HepG2 (cell line): ENCODE data around the gene ERCC4. TPM values are rescaled to one million over a fixed set of nuclear protein-coding genes. Genes with fewer than 3 reads are reported as not detected.
A peak's percentile ranks its signal among the peaks of the same experiment; 100 is the strongest.

Experiments used
- BORCS8-MEF2B ChIP-seq: sonication (generic); formaldehyde crosslinking; IDR thresholded peaks from 2 replicates; pipeline ENCODE4 v1.8.0; 2022; ENCODE audit warnings: mild to moderate bottlenecking, missing genetic modification reagents
- CREB1 ChIP-seq, 2 experiments: fragments of 450-650 bp in 1 of 2; IDR thresholded peaks; 2 replicates each; pipeline ENCODE4 v1.6.1; 2016 to 2017; ENCODE audit warnings: control low read depth in 1 of 2, mild to moderate bottlenecking in 1 of 2, missing compliant biosample characterization in 1 of 2, missing genetic modification characterization in 1 of 2
- KAT7 ChIP-seq: IDR thresholded peaks from 2 replicates; pipeline ENCODE4 v1.6.1; 2018; ENCODE audit warnings: borderline replicate concordance, missing compliant biosample characterization
- MTA1 ChIP-seq: sonication (generic); formaldehyde crosslinking; IDR thresholded peaks from 2 replicates; pipeline ENCODE4 v1.4.0; 2020; ENCODE audit warnings: missing genetic modification reagents, mild to moderate bottlenecking, borderline replicate concordance
- NFE2L1 ChIP-seq: sonication (generic); formaldehyde crosslinking; IDR thresholded peaks from 2 replicates; pipeline ENCODE4 v1.4.0; 2020; ENCODE audit warnings: missing genetic modification reagents, mild to moderate bottlenecking, borderline replicate concordance
- RAD51 ChIP-seq: fragments of 450-650 bp; IDR thresholded peaks from 2 replicates; pipeline ENCODE4 v1.6.1; 2016; ENCODE audit warnings: borderline replicate concordance
- REPIN1 ChIP-seq: sonication (generic); formaldehyde crosslinking; IDR thresholded peaks from 2 replicates; pipeline ENCODE4 v1.8.0; 2022; ENCODE audit warnings: missing genetic modification reagents, low read depth, mild to moderate bottlenecking, borderline replicate concordance
- SMAD3 ChIP-seq: sonication (generic); formaldehyde crosslinking; IDR thresholded peaks from 2 replicates; pipeline ENCODE4 v1.4.0; 2020; ENCODE audit warnings: missing genetic modification reagents
- SMARCC2 ChIP-seq: fragments of 450-650 bp; IDR thresholded peaks from 2 replicates; pipeline ENCODE4 v1.6.1; 2017; ENCODE audit warnings: antibody characterized with exemption, mild to moderate bottlenecking
- TARDBP ChIP-seq: sonication (generic); formaldehyde crosslinking; IDR thresholded peaks from 2 replicates; pipeline ENCODE4 v1.8.0; 2022; ENCODE audit warnings: mild to moderate bottlenecking, missing genetic modification reagents
- YEATS2 ChIP-seq: sonication (generic); formaldehyde crosslinking; IDR thresholded peaks from 2 replicates; pipeline ENCODE4 v1.4.0; 2020; ENCODE audit warnings: missing genetic modification reagents, borderline replicate concordance
- ZFP36 ChIP-seq: fragments of 150-350 bp; IDR thresholded peaks from 2 replicates; pipeline ENCODE4 v1.6.1; 2018; ENCODE audit warnings: borderline replicate concordance, low read length, low read depth; ENCODE audit not compliant: partially characterized antibody
- ZKSCAN8 ChIP-seq: IDR thresholded peaks from 2 replicates; pipeline ENCODE4 v1.6.1; 2016; ENCODE audit warnings: borderline replicate concordance, missing genetic modification reagents, missing compliant biosample characterization
- ZNF468 ChIP-seq: sonication (generic); formaldehyde crosslinking; IDR thresholded peaks from 2 replicates; pipeline ENCODE4 v1.8.0; 2022; ENCODE audit warnings: mild to moderate bottlenecking, moderate library complexity, missing genetic modification reagents
- ZNF510 ChIP-seq: sonication (generic); formaldehyde crosslinking; IDR thresholded peaks from 2 replicates; pipeline ENCODE4 v1.4.0; 2020; ENCODE audit warnings: low read depth, mild to moderate bottlenecking, missing genetic modification reagents
- ZNF570 ChIP-seq: sonication (generic); formaldehyde crosslinking; IDR thresholded peaks from 2 replicates; pipeline ENCODE4 v1.4.0; 2020; ENCODE audit warnings: mild to moderate bottlenecking, missing genetic modification reagents, borderline replicate concordance
- polyA plus RNA-seq, 8 experiments: library from polyadenylated mRNA; depleted of rRNA in 3 of 8; stranded (reverse) in 7 of 8; unstranded in 1 of 8; fragments of >200 nt; fragmentation: Illumina TruSeq in 4 of 8; extraction: Trizol in 4 of 8; gene quantifications; 2 replicates each; pipeline versions ENCODE4 v1.2.1 to v1.2.3, GENCODE V29; 2011 to 2016; ENCODE audit warnings: low read depth in 4 of 8, missing spikeins in 1 of 8, mixed read lengths in 1 of 8; ENCODE audit not compliant: insufficient read depth in 1 of 8
- total RNA-seq, 5 experiments: library from RNA; depleted of rRNA; stranded (reverse); fragments of >200 nt; fragmentation: Illumina TruSeq; extraction: Trizol; gene quantifications; 2 replicates each; pipeline ENCODE4 v1.2.3, GENCODE V29; 2016; ENCODE audit warnings: low read depth in 1 of 5
- TF ChIP-seq, protein P1 (sequence below): sonication (generic); formaldehyde crosslinking; IDR thresholded peaks from 2 replicates; pipeline ENCODE4 v1.4.0; 2020; ENCODE audit warnings: mild to moderate bottlenecking, missing genetic modification reagents
- TF ChIP-seq, protein P2 (sequence below): sonication (generic); formaldehyde crosslinking; IDR thresholded peaks from 2 replicates; pipeline ENCODE4 v1.5.0; 2020; ENCODE audit warnings: mild to moderate bottlenecking, missing genetic modification reagents, borderline replicate concordance
- TF ChIP-seq, protein P3 (sequence below): sonication (generic); formaldehyde crosslinking; IDR thresholded peaks from 2 replicates; pipeline ENCODE4 v1.5.0; 2020; ENCODE audit warnings: mild to moderate bottlenecking, missing genetic modification reagents
- TF ChIP-seq, protein P4 (sequence below): sonication (generic); formaldehyde crosslinking; IDR thresholded peaks from 2 replicates; pipeline ENCODE4 v1.9.0; 2021; ENCODE audit warnings: missing genetic modification reagents, borderline replicate concordance

ERCC4 gene
- total and polyA plus RNA-seq, 2 of the 13 experiments (the other 11 are each of a cell fraction or from before 2014, with no cell fraction given) = 5.4 to 15.2 TPM

DNA sequence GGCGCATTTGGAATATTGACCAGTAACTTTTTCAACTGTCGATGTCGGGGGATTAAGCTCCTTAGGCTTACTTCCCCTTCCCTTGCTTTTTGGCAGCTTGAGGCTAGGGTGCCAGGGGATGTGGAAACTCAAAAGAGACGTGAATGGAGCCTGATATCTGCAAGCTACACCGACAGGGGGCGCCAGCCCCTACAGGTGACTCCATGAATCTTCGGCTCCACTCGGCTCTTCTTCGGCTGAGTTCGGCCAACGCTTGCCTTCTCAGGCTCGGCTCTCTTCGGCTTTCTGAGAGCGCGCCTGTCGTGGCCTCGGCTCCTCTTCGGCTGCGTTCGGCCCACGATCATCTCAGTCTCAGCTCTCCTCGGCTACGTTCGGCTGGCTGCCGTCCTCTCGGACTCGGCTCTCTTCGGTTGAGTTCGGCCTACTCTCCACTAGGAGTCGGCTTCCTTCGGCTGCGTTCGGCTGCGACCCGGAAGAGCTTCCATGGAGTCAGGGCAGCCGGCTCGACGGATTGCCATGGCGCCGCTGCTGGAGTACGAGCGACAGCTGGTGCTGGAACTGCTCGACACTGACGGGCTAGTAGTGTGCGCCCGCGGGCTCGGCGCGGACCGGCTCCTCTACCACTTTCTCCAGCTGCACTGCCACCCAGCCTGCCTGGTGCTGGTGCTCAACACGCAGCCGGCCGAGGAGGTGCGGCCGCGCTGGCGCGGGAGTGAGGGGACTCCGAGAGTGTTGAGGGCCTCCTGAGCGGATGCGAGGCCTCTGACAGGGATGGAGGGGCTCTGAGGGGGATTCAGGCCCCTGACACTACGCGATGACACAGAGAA lies at the start of gene ERCC4 (continued):
- TF ChIP-seq, protein P1, sequence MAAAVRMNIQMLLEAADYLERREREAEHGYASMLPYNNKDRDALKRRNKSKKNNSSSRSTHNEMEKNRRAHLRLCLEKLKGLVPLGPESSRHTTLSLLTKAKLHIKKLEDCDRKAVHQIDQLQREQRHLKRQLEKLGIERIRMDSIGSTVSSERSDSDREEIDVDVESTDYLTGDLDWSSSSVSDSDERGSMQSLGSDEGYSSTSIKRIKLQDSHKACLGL (CRISPR knock-in tag) = peak; percentile 94; the same call in 1 of the 2 replicates
- TF ChIP-seq, protein P2, sequence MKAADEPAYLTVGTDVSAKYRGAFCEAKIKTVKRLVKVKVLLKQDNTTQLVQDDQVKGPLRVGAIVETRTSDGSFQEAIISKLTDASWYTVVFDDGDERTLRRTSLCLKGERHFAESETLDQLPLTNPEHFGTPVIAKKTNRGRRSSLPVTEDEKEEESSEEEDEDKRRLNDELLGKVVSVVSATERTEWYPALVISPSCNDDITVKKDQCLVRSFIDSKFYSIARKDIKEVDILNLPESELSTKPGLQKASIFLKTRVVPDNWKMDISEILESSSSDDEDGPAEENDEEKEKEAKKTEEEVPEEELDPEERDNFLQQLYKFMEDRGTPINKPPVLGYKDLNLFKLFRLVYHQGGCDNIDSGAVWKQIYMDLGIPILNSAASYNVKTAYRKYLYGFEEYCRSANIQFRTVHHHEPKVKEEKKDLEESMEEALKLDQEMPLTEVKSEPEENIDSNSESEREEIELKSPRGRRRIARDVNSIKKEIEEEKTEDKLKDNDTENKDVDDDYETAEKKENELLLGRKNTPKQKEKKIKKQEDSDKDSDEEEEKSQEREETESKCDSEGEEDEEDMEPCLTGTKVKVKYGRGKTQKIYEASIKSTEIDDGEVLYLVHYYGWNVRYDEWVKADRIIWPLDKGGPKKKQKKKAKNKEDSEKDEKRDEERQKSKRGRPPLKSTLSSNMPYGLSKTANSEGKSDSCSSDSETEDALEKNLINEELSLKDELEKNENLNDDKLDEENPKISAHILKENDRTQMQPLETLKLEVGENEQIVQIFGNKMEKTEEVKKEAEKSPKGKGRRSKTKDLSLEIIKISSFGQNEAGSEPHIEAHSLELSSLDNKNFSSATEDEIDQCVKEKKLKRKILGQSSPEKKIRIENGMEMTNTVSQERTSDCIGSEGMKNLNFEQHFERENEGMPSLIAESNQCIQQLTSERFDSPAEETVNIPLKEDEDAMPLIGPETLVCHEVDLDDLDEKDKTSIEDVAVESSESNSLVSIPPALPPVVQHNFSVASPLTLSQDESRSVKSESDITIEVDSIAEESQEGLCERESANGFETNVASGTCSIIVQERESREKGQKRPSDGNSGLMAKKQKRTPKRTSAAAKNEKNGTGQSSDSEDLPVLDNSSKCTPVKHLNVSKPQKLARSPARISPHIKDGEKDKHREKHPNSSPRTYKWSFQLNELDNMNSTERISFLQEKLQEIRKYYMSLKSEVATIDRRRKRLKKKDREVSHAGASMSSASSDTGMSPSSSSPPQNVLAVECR (CRISPR knock-in tag) = peak; percentile 99
- TF ChIP-seq TARDBP (CRISPR knock-in tag) = peak; percentile 89
- TF ChIP-seq CREB1 (IDR thresholded peaks at IDR 0.05) = no peak
- TF ChIP-seq CREB1 (CRISPR knock-in tag; IDR thresholded peaks at IDR 0.05) = no peak
- TF ChIP-seq ZNF570 = no peak
- peak; percentile 74; the same call in 1 of the 2 replicates for TF ChIP-seq MTA1 (CRISPR knock-in tag)
- TF ChIP-seq NFE2L1 (CRISPR knock-in tag) = no peak; the same call in 1 of the 2 replicates
- no peak for TF ChIP-seq SMARCC2
- TF ChIP-seq, protein P3, sequence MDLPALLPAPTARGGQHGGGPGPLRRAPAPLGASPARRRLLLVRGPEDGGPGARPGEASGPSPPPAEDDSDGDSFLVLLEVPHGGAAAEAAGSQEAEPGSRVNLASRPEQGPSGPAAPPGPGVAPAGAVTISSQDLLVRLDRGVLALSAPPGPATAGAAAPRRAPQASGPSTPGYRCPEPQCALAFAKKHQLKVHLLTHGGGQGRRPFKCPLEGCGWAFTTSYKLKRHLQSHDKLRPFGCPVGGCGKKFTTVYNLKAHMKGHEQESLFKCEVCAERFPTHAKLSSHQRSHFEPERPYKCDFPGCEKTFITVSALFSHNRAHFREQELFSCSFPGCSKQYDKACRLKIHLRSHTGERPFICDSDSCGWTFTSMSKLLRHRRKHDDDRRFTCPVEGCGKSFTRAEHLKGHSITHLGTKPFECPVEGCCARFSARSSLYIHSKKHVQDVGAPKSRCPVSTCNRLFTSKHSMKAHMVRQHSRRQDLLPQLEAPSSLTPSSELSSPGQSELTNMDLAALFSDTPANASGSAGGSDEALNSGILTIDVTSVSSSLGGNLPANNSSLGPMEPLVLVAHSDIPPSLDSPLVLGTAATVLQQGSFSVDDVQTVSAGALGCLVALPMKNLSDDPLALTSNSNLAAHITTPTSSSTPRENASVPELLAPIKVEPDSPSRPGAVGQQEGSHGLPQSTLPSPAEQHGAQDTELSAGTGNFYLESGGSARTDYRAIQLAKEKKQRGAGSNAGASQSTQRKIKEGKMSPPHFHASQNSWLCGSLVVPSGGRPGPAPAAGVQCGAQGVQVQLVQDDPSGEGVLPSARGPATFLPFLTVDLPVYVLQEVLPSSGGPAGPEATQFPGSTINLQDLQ (CRISPR knock-in tag) = no peak
- TF ChIP-seq SMAD3 (CRISPR knock-in tag) = peak; percentile 47
- TF ChIP-seq ZNF510 (CRISPR knock-in tag) = peak; percentile 81; the same call in 1 of the 2 replicates
- no peak for TF ChIP-seq ZNF468
- TF ChIP-seq RAD51 = no peak
- peak; percentile 99 for TF ChIP-seq YEATS2 (CRISPR knock-in tag)
- TF ChIP-seq REPIN1 (CRISPR knock-in tag) = peak; percentile 47; the same call in 1 of the 2 replicates
- TF ChIP-seq KAT7 (CRISPR knock-in tag) = peak; percentile 100
- TF ChIP-seq ZFP36 = no peak
- TF ChIP-seq ZKSCAN8 (CRISPR knock-in tag) = no peak
- peak; percentile 74; the same call in 1 of the 2 replicates for TF ChIP-seq BORCS8-MEF2B (CRISPR knock-in tag)
- TF ChIP-seq, protein P4, sequence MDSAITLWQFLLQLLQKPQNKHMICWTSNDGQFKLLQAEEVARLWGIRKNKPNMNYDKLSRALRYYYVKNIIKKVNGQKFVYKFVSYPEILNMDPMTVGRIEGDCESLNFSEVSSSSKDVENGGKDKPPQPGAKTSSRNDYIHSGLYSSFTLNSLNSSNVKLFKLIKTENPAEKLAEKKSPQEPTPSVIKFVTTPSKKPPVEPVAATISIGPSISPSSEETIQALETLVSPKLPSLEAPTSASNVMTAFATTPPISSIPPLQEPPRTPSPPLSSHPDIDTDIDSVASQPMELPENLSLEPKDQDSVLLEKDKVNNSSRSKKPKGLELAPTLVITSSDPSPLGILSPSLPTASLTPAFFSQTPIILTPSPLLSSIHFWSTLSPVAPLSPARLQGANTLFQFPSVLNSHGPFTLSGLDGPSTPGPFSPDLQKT = no peak; the same call in 1 of the 2 replicates
